HFFc6 (cell line): Measurements from ENCODE around the gene HPSE. TPM values are rescaled to one million over a fixed set of nuclear protein-coding genes. Genes with fewer than 3 reads are reported as not detected.

Experiments
- DNase-seq: peaks from one replicate; pipeline ENCODE4 v3.0.0-alpha.2; 2018
- H3K27ac Mint-ChIP-seq: 2 replicates; pipeline ENCODE4 v1.8.0; 2020; ENCODE audit warnings: mild to moderate bottlenecking, mixed read lengths
- H3K27me3 Mint-ChIP-seq: 2 replicates; pipeline ENCODE4 v1.8.0; 2021; ENCODE audit warnings: mild to moderate bottlenecking, moderate library complexity, mixed read lengths; ENCODE audit not compliant: insufficient read depth
- H3K36me3 Mint-ChIP-seq: 2 replicates; pipeline ENCODE4 v1.8.0; 2021; ENCODE audit warnings: low read depth, mixed read lengths
- H3K4me1 Mint-ChIP-seq: 2 replicates; pipeline ENCODE4 v1.8.0; 2020; ENCODE audit warnings: low read depth, mixed read lengths
- H3K4me3 Mint-ChIP-seq: 2 replicates; pipeline ENCODE4 v1.8.0; 2020; ENCODE audit warnings: mild to moderate bottlenecking, moderate library complexity, mixed read lengths
- H3K9me3 Mint-ChIP-seq: 2 replicates; pipeline ENCODE4 v1.8.0; 2020; ENCODE audit warnings: mild to moderate bottlenecking, mixed read lengths
- total RNA-seq, 6 experiments: library from RNA; stranded (reverse); fragmentation: NEBNext Ultra II Directional; extraction: Animal tissue kit (Norgen Biotek cat#: 25700); gene quantifications; 2 replicates in 1 of 6; 3 replicates in 5 of 6; pipeline ENCODE4 v1.2.3, GENCODE V29; 2021
- TF ChIP-seq, protein P1 (sequence below): fragments of 200-600 bp; sonication (generic); IDR thresholded peaks from 2 replicates; pipeline ENCODE4 v1.5.0; 2021; ENCODE audit warnings: antibody characterized with exemption, mild to moderate bottlenecking

HPSE gene
- total RNA-seq, 6 experiments from 2014 or later, result 0.33 to 1.0 (median 0.83) TPM

DNA sequence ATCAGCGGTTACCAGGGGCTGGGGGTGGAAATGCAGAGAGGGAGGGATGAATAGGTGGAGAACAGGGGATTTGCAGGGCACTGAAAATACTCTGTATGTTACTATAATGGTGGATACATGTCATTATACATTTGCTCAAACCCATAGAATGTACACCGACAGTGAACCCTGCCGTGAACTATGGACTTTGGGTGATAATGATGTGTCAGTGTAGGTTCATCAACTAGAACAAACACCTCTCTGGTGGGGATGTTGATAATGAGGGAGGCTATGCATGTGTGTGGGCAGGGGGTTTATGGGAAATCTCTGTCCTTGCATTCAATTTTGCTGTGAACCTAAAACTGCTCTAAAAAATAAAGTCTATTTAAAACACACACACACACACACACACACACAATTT, 11.5 kb downstream of the HPSE start:
- H3K9me3 Mint-ChIP-seq, result no peaks in the 10 kb centered on the region
- H3K27ac Mint-ChIP-seq, result no peak overlapping the region

GRCh38 chr4:83320548-83320947, 14.1 kb downstream of the HPSE start:
- Mint-ChIP-seq H3K4me1 (peaks cover 16% of the 10 kb centered on the region), H3K27me3 (peaks cover 9% of the 10 kb centered on the region), H3K27ac (no peak overlapping the region), H3K36me3 (no peaks in the 10 kb centered on the region), H3K9me3 (no peaks in the 10 kb centered on the region), H3K4me3 (no peak overlapping the region)
- DNase-seq, result peak; percentile 6
- TF ChIP-seq, protein P1, sequence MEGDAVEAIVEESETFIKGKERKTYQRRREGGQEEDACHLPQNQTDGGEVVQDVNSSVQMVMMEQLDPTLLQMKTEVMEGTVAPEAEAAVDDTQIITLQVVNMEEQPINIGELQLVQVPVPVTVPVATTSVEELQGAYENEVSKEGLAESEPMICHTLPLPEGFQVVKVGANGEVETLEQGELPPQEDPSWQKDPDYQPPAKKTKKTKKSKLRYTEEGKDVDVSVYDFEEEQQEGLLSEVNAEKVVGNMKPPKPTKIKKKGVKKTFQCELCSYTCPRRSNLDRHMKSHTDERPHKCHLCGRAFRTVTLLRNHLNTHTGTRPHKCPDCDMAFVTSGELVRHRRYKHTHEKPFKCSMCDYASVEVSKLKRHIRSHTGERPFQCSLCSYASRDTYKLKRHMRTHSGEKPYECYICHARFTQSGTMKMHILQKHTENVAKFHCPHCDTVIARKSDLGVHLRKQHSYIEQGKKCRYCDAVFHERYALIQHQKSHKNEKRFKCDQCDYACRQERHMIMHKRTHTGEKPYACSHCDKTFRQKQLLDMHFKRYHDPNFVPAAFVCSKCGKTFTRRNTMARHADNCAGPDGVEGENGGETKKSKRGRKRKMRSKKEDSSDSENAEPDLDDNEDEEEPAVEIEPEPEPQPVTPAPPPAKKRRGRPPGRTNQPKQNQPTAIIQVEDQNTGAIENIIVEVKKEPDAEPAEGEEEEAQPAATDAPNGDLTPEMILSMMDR, result no peak

More for the DNA sequence above, 11.5 kb downstream of the HPSE start:
- H3K4me1 Mint-ChIP-seq, result peaks cover 9% of the 10 kb centered on the region
- TF ChIP-seq, protein P1, result no peak
- no peaks in the 10 kb centered on the region for H3K36me3 Mint-ChIP-seq
- no peak for DNase-seq
- no peak overlapping the region for H3K4me3 Mint-ChIP-seq
- H3K27me3 Mint-ChIP-seq, result peaks cover 14% of the 10 kb centered on the region

DNA sequence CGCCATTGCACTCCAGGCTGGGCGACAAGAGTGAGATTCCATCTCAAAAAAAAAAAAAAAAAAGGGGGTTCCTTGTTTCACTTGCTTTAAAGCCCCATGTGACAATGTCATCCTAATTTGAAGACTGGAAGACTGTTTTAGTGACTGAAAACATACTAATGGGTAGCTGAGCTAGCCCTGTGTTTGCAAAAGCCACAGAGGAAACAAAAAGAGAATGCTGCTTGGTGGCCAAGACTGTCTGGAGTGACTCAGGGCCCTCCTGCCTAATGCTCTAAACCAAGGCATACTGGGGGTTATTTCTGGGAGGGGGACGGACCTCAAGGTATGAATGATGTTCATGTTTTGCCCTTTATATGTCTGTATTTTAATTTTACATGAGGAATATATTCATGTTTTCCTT, 16.0 kb downstream of the HPSE start:
- H3K36me3 Mint-ChIP-seq, result no peaks in the 10 kb centered on the region
- TF ChIP-seq, protein P1, result no peak
- peaks cover 7% of the 10 kb centered on the region for H3K27me3 Mint-ChIP-seq
- no peak overlapping the region for H3K4me3 Mint-ChIP-seq
- H3K27ac Mint-ChIP-seq, result no peak overlapping the region
- no peaks in the 10 kb centered on the region for H3K9me3 Mint-ChIP-seq
- peaks cover 16% of the 10 kb centered on the region for H3K4me1 Mint-ChIP-seq
- no peak for DNase-seq

GRCh38 chr4:83317671-83318070, 17.0 kb downstream of the HPSE start:
- Mint-ChIP-seq H3K9me3 (no peaks in the 10 kb centered on the region), H3K36me3 (no peaks in the 10 kb centered on the region), H3K4me1 (peaks cover 16% of the 10 kb centered on the region), H3K27ac (no peak overlapping the region), H3K27me3 (peaks cover 2% of the 10 kb centered on the region), H3K4me3 (no peak overlapping the region)
- DNase-seq, result no peak
- TF ChIP-seq, protein P1, result no peak

- Mint-ChIP-seq H3K9me3 (no peaks in the 10 kb centered on the region), H3K27me3 (peaks cover 2% of the 10 kb centered on the region), H3K27ac (no peak overlapping the region), H3K4me1 (peaks cover 16% of the 10 kb centered on the region), H3K4me3 (no peak overlapping the region), H3K36me3 (no peaks in the 10 kb centered on the region; the same call in 1 of the 2 replicates)
- no peak for DNase-seq
- TF ChIP-seq, protein P1, result no peak
Observed at GRCh38 chr4:83316459-83317165, 18.0 kb downstream of the HPSE start.
